ENCODE data around the gene CTTNBP2.

GRCh38 chr7:117872561-117873309, 506 bp downstream of the CTTNBP2 start:
- TF ChIP-seq CEBPB (IDR thresholded peaks at IDR 0.05; ENCODE audit: low read depth, low read length) (no peak), MAZ (IDR thresholded peaks at IDR 0.05; ENCODE audit: borderline replicate concordance, low read depth, low read length) (peak; percentile 2; the same call in 1 of the 2 replicates), POLR2A (IDR thresholded peaks at IDR 0.05; ENCODE audit: low read depth, low read length) (no peak), CTCF (conservative IDR thresholded peaks at IDR 0.05; ENCODE audit: low read depth, low read length) (no peak; the same call in 1 of the 2 replicates), SMC3 (IDR thresholded peaks at IDR 0.05; ENCODE audit: low read depth, low read length) (no peak), RCOR1 (IDR thresholded peaks at IDR 0.05; ENCODE audit: insufficient replicate concordance, low read length) (no peak), RAD21 (IDR thresholded peaks at IDR 0.05; ENCODE audit: low read length) (peak; percentile 15; the same call in 1 of the 2 replicates), NFE2L2 (IDR thresholded peaks at IDR 0.05; ENCODE audit: low read depth, low read length) (no peak), FOS (IDR thresholded peaks at IDR 0.05; ENCODE audit: low read depth, low read length) (no peak), MXI1 (IDR thresholded peaks at IDR 0.05; ENCODE audit: borderline replicate concordance, low read depth, low read length) (no peak)
